Measurements from ENCODE around the gene TLE2. TPM values are rescaled to one million over a fixed set of nuclear protein-coding genes. Genes with fewer than 3 reads are reported as not detected.

TLE2 gene
- total and polyA plus RNA-seq, 3 donors from 2014 or later = 30.2 to 76.6 (median 70.5) TPM

- peak; percentile 54 for DNase-seq
- WGBS, 2 donors = 59 to 66% methylated on average over 13 to 15 of the region's 15 CpGs
- no peak for TF ChIP-seq CTCF (IDR thresholded peaks at IDR 0.05)
- TF ChIP-seq POLR2A (IDR thresholded peaks at IDR 0.05) = no peak
These were observed 36.7 kb upstream of the TLE2 start for GRCh38 chr19:3065675-3066357.

GRCh38 chr19:3064011-3064330 lies 34.9 kb upstream of the TLE2 start:
- Histone ChIP-seq H3K27me3 (no peaks in the 10 kb centered on the region), H3K27ac (no peak overlapping the region), H3K36me3 (ENCODE audit: low read depth, missing control alignments) (no peaks in the 10 kb centered on the region), H3K4me1 (peaks cover 13% of the 10 kb centered on the region), H3K4me3 (no peak overlapping the region), H3K9me3 (no peaks in the 10 kb centered on the region)
- no peak for DNase-seq
- TF ChIP-seq POLR2A (IDR thresholded peaks at IDR 0.05) (no peak), CTCF (IDR thresholded peaks at IDR 0.05) (no peak)
- WGBS, 2 donors = 94 to 96% methylated on average over 5 to 7 of the region's 7 CpGs
- intact Hi-C loops (cut with DNase I; ENCODE audit: low total_unique reads) = no loop called here

More at GRCh38 chr19:3065675-3066357, 36.7 kb upstream of the TLE2 start:
- H3K36me3 ChIP-seq (ENCODE audit: low read depth, missing control alignments) = no peaks in the 10 kb centered on the region
- no peak overlapping the region for H3K27ac ChIP-seq
- H3K9me3 ChIP-seq = no peaks in the 10 kb centered on the region
- peaks cover 8% of the 10 kb centered on the region for H3K4me1 ChIP-seq
- no peak overlapping the region for H3K4me3 ChIP-seq
- intact Hi-C loops (cut with DNase I; ENCODE audit: low total_unique reads) = no loop called here
- H3K27me3 ChIP-seq = no peaks in the 10 kb centered on the region

GRCh38 chr19:3062165-3063105 lies 33.4 kb upstream of the TLE2 start, which contains the start of gene TLE5:
TLE5 (minus strand) TSS chr19:3062495; CDS start chr19:3062200, 295 bp downstream.
- WGBS, 2 donors = 1 to 19% methylated on average over 4 to 74 of the region's 111 CpGs
- DNase-seq = peak; percentile 74
- H3K27me3 ChIP-seq = no peaks in the 10 kb centered on the region
- H3K9me3 ChIP-seq = no peaks in the 10 kb centered on the region
- TF ChIP-seq CTCF (IDR thresholded peaks at IDR 0.05) (no peak), POLR2A (IDR thresholded peaks at IDR 0.05) (no peak)
- H3K27ac ChIP-seq = peak within 1 kb of the TSS; percentile 97
- no peaks in the 10 kb centered on the region for H3K36me3 ChIP-seq (ENCODE audit: low read depth, missing control alignments)
- intact Hi-C loops (cut with DNase I; ENCODE audit: low total_unique reads) = no loop called here
- H3K4me1 ChIP-seq = peaks cover 27% of the 10 kb centered on the region
- H3K4me3 ChIP-seq = peak within 1 kb of the TSS; percentile 80 to 87

- H3K27me3 ChIP-seq = no peaks in the 10 kb centered on the region
- 0 to 3% methylated on average over 7 to 52 of the region's 88 CpGs for WGBS, 2 donors
- no peaks in the 10 kb centered on the region for H3K9me3 ChIP-seq
- H3K4me1 ChIP-seq = peaks cover 35% of the 10 kb centered on the region
- H3K27ac ChIP-seq = peak overlapping the region; percentile 97
- peak; percentile 63 for DNase-seq
- peak overlapping the region; percentile 80 to 87 for H3K4me3 ChIP-seq
- intact Hi-C loops (cut with DNase I; ENCODE audit: low total_unique reads) = no loop called here
- no peak for TF ChIP-seq CTCF (IDR thresholded peaks at IDR 0.05)
- TF ChIP-seq POLR2A (IDR thresholded peaks at IDR 0.05) = no peak
- no peaks in the 10 kb centered on the region for H3K36me3 ChIP-seq (ENCODE audit: low read depth, missing control alignments)
These were observed 32.4 kb upstream of the TLE2 start for GRCh38 chr19:3061182-3062161.

Data from testis (tissue), 3 donors.